Measurements from ENCODE around the gene CCDC185. TPM values are rescaled to one million over a fixed set of nuclear protein-coding genes. Genes with fewer than 3 reads are reported as not detected.

Gene CCDC185
- total and polyA plus RNA-seq, 2 experiments from 2014 or later: 0.56 TPM; not detected in 1

DNA sequence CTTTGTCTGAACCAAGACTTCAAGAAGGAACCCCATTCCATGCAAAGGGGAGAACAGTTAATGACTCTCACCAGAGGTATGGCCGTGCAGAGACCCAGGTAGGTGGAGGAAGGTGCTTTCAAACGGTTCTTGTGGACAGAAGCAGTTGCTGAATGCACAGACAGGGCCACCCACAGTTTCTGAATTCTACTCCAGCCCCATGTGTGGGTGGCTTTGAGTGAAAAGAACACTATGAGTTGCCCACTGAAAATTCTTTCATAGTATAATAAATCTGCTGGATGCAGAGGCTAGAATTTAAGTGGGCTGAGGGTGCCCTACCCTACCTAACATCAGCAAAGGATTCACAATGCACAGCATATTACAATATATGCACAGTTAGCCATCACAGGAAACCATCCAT is 7.2 kb upstream of the CCDC185 start:
- H3F3A ChIP-seq (replicated peaks; ENCODE audit: low read depth): no peaks in the 10 kb centered on the region
- H3K27ac ChIP-seq (ENCODE audit: low read depth): no peak overlapping the region
- H3K4me3 ChIP-seq: no peak overlapping the region
- no peak for DNase-seq (ENCODE audit: low spot score)
- H3K9me2 ChIP-seq (ENCODE audit: insufficient read depth): no peaks in the 10 kb centered on the region
- no peak for ATAC-seq
- no peaks in the 10 kb centered on the region for H3K4me1 ChIP-seq (ENCODE audit: insufficient read depth)
- Mint-ChIP-seq H3K27ac (no peak overlapping the region), H3K9me3 (no peaks in the 10 kb centered on the region), H3K27me3 (ENCODE audit: insufficient read depth, low read depth, poor library complexity) (no peaks in the 10 kb centered on the region), H3K4me3 (no peak overlapping the region), H3K36me3 (ENCODE audit: low read depth) (no peaks in the 10 kb centered on the region), H3K4me1 (no peaks in the 10 kb centered on the region)
- TF ChIP-seq ZNF462 (CRISPR knock-in tag; IDR thresholded peaks at IDR 0.05): no peak
- no peak for TF ChIP-seq REST (IDR thresholded peaks at IDR 0.05; ENCODE audit: unreplicated experiment)
- no peak for TF ChIP-seq NANOG (IDR thresholded peaks at IDR 0.05; ENCODE audit: borderline replicate concordance)
- no peak for TF ChIP-seq EZH2 (IDR thresholded peaks at IDR 0.05; ENCODE audit: low read depth, unreplicated experiment)
- no peak for TF ChIP-seq ZNF331 (CRISPR knock-in tag; IDR thresholded peaks at IDR 0.05; ENCODE audit: low read depth)
- no peak for TF ChIP-seq CREB1 (CRISPR knock-in tag; IDR thresholded peaks at IDR 0.05; ENCODE audit: low read depth)
- TF ChIP-seq JUNB (IDR thresholded peaks at IDR 0.05; ENCODE audit: unreplicated experiment): no peak
- TF ChIP-seq STAT1 (IDR thresholded peaks at IDR 0.05; ENCODE audit: unreplicated experiment): no peak
- TF ChIP-seq, protein P1, sequence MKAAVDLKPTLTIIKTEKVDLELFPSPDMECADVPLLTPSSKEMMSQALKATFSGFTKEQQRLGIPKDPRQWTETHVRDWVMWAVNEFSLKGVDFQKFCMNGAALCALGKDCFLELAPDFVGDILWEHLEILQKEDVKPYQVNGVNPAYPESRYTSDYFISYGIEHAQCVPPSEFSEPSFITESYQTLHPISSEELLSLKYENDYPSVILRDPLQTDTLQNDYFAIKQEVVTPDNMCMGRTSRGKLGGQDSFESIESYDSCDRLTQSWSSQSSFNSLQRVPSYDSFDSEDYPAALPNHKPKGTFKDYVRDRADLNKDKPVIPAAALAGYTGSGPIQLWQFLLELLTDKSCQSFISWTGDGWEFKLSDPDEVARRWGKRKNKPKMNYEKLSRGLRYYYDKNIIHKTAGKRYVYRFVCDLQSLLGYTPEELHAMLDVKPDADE (IDR thresholded peaks at IDR 0.05): no peak
- no peak for TF ChIP-seq CTCF (conservative IDR thresholded peaks at IDR 0.05; ENCODE audit: low read depth in 2 of 2)
- TF ChIP-seq POLR2AphosphoS5 (IDR thresholded peaks at IDR 0.05; ENCODE audit: low read depth): no peak
- TF ChIP-seq ZNF114 (CRISPR knock-in tag; IDR thresholded peaks at IDR 0.05): no peak
- no peak for TF ChIP-seq EZH2phosphoT487 (IDR thresholded peaks at IDR 0.05; ENCODE audit: unreplicated experiment)
- no peaks in the 10 kb centered on the region for H3K79me2 ChIP-seq (replicated peaks; ENCODE audit: insufficient read depth)
- H3K4me2 ChIP-seq: no peak overlapping the region
- 0 out of 2 replicates have a peak, but pooled peaks cover under 1% of the 10 kb centered on the region for H3K27me3 ChIP-seq (ENCODE audit: insufficient read depth)
- no peaks in the 10 kb centered on the region for H3K36me3 ChIP-seq (ENCODE audit: insufficient read depth)
- no peaks in the 10 kb centered on the region for H4K20me1 ChIP-seq (replicated peaks; ENCODE audit: insufficient read depth)
- no peak overlapping the region for H2AFZ ChIP-seq

Measured in GM23338 (cell line).